HG03025 (cell line): ENCODE measurements around the gene MYOM3.
"Not testable (repeated sequence)": the region's sequence is repeated elsewhere in the genome, so short reads cannot be mapped to it uniquely, and the experiment has no call there.

Experiments
- ATAC-seq: cut with Tn5 transposase; IDR thresholded peaks from one replicate; pipeline ENCODE4 v1.9.1; 2021; ENCODE audit warnings: mild to moderate bottlenecking, moderate library complexity; ENCODE audit not compliant: unreplicated experiment, low FRiP score

The MYOM3 gene

DNA sequence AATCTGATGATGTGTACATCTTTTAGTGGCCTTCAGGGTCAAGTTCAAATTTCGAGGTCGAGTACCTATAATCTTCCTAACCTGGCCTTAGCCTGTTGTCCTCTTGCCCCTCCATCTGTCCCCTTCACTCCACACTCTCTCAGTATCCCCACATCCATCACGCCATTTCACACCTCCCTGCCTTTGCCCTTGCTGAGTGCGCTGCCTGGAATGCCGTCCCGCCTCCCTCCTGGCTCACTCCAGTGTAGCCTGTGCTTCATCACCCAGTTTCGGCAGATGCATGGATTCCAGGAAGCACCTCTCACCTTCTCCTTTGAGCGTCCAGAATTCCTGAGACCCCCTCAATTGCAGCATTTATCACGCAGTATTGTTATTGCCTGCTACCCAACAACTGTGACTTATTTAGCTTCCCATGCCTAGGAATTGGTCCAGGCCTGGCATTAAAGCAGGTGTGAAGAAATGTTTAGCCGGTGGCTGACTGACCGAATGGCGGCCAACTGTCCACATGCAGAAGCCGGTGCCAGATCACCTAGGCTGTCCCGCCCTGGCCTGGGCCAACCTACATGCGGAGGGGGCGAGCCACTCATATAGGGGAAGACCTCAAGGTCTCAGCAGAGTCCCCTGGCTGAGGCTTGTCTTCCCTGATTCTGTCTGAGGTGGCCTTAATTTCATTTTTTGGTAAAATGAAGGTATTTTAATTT, 34.5 kb downstream of the MYOM3 start:
- ATAC-seq = no peak

DNA sequence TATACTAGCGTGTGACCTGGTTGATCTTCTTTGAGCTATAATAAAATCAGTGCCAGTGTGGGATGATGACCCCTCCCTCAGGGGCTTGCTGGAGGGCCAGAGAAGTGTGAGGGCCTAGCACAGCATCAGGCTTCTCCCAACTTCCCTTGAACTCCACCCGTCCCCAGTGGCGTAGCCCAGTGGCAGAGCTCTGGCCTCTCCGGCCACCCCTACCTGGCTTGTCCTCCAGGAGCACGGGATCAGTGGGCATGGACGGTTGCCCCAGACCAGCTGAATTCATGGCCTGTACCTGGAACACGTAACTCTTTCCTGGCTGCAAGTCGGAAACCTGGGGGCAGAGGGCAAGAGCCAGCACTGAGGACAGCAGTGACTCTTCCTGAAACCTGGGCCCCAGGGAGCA, 36.0 kb downstream of the MYOM3 start:
- ATAC-seq = no peak

DNA sequence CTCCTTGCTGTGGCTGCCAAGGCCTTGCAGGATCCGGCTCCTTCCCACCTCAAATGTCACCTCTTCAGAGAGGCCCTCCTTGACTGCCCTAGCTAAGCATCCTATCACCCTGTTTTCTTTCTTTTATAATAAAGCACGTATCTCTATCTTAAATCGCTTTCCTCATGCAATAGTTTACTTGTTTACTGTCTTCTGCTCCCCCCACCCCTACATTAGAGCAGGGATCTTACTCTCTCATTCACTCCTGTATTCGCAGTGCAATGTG, 36.4 kb downstream of the MYOM3 start:
- ATAC-seq = no peak

GRCh38 chr1:24074817-24075589, 36.9 kb downstream of the MYOM3 start:
- no peak for ATAC-seq

DNA sequence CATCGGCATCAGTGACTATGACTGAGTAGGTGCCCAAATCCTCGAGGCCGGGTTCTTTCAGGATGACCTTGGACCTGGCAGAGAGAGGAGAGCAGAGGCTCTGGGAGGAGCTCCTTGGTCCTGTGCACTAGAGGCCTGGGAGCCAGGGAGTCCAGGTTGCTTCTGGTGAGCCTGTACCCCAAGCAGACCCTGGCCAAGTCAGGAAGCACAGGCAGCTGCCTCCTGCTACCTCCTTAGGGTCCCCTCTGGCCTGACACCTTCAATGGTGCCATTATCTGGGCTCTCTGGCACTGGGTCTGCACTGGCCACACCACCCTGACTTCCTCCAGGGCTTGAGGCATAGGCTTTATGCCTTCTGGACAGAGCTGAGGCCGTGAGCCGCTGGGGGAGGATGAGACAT, 37.7 kb downstream of the MYOM3 start:
- no peak for ATAC-seq

GRCh38 chr1:24071941-24072340, 40.0 kb downstream of the MYOM3 start:
- ATAC-seq = no peak

- ATAC-seq = no peak
These were observed 41.0 kb downstream of the MYOM3 start for GRCh38 chr1:24070821-24071393.

GRCh38 chr1:24069817-24070216, 42.1 kb downstream of the MYOM3 start:
- no peak for ATAC-seq

DNA sequence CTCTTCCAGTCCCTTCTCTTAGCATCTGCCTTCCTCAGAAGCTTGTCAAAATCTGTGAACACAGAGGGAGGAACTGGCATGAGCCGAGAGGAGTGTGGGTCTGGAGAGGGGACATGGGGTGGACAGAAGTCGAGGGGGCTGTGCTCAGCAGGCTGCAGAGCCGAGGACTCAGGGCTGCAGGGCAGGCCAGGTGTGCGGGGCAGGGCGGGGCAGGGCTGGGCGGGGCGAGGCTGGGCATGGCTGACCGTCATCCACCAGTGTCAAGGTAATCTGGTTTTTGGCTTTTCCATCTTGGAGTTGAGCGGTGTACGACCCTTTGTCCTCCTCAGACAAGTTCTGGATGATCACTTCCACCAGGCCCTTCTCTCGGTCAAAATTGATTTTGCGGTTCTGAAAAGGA, 44.0 kb downstream of the MYOM3 start:
- ATAC-seq = no peak

DNA sequence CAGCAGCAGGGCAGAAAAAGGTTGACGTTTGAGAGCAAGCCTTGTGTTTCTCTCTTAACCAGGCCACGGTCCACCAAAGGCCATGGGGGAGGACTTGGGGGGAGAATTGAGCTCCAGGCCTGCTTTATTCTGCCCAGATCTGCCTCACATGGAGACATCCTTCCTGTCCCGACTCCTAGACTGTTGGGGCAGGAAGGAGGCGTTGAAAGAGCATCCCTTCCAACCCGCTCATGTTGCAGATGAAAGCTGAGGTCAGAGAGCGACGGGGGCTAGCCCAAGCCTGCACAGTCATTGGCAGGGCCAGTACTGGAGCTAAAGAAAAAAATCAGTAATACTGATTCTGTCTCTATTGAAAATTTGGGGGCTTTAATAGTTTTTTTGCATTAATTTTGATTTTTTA, 46.6 kb downstream of the MYOM3 start:
- ATAC-seq = no peak

- no peak for ATAC-seq
These were observed 49.7 kb downstream of the MYOM3 start for GRCh38 chr1:24062221-24062620.

DNA sequence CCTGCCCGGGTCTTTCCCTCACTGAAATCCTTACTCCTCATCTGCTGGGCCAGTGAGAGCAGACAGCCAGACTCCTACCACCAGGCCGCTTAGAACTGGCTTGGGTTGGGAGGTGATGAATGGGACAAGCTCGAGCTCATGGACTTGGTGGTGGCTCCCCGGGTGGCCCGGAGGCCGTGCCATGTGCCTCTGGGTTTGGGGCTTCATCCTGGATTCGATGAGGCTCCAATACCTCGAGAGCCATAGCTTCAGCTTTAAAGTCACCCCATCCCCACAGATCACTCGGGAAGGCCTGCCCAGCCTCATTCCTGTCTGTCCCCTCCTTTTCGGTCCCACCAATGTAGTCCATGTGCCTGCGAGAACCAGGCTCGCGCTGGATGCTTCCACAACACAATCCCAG, 51.5 kb downstream of the MYOM3 start:
- ATAC-seq = no peak

- no peak for ATAC-seq
These were observed 53.1 kb downstream of the MYOM3 start for GRCh38 chr1:24058671-24059455.

- ATAC-seq = no peak
These were observed 54.8 kb downstream of the MYOM3 start for GRCh38 chr1:24057171-24057570.

- no peak for ATAC-seq
These were observed 56.3 kb downstream of the MYOM3 start for GRCh38 chr1:24055681-24056080.

- no peak for ATAC-seq
These were observed 59.7 kb downstream of the MYOM3 start for GRCh38 chr1:24052220-24052619.

DNA sequence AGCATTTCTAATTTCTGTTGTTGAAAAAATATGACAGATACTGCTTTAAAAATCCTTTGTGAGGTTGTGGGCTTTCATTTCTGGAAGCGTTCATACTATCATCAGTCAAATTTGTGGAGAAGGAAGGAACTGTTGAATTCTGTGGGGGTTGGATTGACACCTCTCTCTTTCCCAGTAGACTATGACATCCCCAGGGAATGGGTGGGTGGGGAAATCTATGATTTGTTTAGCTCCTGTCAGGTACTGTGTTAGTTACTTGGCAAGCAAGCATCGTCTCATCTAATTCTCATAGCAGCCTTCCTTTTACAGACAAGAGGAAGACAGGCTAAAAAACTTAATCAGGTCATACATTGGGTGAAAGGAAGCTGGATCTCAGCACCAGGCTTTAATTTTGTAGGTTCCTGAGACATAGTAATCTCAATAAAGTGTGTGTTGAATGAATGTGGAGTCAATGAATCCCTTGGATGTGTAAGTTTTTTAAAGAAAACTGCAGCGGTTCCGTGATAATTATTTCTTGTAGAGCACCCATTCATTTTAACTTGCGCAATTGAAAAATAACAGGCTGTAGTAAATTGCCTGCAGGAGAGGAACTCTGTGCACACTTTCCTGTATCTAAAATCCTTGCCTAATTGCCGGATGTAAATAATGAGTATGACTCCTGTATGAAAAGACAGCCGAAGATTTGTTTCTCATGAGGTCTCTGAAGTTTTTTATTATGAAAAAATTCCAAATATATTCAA, 60.6 kb downstream of the MYOM3 start:
- ATAC-seq = no peak

DNA sequence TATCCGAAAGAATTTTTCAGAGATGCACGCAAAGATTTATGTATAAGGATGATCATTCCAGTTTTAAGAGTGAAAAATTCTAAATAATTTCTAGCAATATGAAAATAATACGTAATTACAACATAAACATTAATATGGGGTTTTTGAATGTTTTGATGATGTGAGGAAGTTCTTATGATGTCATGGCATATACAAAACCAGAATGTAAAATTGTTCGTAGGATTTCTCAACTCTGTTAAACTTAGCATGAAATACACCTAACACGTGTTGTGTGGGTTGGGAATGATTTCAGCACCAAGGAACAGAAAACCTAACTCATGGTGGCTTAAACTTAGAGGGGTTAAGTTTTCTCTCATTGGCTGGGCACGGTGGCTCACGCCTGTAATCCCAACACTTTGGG, 62.2 kb downstream of the MYOM3 start:
- no peak for ATAC-seq

DNA sequence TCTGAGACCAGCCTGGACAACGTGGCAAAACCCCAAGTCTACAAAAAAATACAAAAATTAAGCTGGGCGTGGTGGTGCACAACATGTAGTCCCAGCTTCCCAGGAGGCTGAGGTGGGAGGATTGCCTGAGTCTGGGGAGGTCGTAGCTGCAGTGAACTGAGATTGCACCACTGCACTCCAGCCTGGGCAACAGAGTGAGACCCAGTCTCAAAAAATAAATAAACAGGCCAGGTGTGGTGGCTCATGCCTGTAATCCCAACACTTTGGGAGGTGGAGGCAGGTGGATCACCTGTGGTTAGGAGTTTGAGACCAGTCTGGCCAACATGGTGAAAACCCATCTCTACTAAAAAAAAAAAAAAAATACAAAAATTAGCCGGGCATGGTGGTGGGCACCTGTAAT, 63.0 kb downstream of the MYOM3 start:
- not testable (repeated sequence) for ATAC-seq

DNA sequence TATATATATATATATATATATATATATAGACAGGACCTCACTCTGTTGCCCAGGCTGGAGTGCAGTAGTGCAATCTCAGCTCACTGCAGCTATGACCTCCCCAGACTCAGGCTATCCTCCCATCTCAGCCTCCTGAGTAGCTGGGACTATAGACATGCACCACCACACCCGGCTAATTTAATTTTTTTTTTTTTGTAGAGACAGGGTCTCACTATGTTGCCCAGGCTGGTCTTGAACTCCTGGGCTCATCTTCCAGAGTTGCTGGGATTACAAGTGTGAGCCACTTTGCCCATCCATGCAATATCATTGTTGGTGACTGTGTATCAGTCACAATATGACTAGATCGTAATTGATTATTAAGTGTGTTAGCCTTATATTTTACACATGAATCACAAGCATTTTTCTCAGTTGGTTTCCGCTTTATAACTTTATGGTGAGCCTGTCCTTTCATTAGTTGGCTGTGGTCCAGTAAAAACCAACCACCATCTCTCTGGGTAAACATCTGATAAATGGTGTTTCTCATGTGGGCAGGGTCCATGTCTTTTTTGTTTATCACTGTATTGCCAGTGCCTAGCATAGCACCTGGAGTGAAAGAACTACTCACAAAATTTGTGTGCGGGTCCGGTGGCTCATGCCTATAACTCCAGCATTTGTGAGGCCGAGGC, 63.6 kb downstream of the MYOM3 start:
- ATAC-seq = no peak
